GM18519 (cell line): ENCODE measurements around the gene GRM3.
A peak's percentile ranks its signal among the peaks of the same experiment; 100 is the strongest.

Source experiments
- ATAC-seq: cut with Tn5 transposase; IDR thresholded peaks from one replicate; pipeline ENCODE4 v1.9.1; 2021; ENCODE audit warnings: mild to moderate bottlenecking, moderate library complexity; ENCODE audit not compliant: unreplicated experiment, low FRiP score

The GRM3 gene

DNA sequence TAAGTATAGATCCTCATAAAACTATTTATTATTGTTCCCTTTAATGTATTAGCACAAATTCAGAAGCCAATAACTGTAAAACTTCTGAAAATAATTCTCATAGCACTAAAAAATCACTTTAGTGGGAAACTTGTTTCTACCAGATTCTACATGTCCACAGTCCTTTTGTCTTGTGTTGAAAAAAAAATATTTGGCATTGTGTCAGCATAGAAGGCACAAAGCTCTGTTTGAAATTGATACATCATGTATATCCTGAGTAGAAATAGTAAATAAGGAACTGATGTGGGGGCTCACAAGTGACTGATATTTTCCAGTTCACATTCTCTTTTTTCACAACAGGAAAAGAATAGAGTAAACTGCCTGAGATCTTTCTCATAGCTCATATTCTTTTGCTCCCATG lies 134.6 kb downstream of the GRM3 start:
- ATAC-seq = no peak

DNA sequence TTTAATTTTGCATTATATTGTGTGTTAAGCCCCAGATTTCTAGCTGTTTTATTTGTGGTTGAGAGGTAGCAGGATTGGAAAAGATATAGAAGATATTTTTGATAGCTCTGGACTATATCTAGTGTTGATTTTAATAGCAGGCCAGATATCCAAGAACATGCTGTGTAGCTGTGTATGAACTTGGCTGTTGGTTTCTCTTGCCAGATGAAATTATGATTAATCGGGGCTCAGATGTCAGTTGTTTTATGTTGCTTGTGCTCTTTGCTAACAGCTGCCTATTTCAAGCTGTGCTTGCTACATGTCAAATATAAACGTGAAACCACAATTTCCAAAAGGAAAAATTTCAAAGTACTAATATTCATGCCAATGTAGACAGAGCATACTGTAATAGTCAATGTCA lies 141.1 kb downstream of the GRM3 start:
- ATAC-seq = no peak

DNA sequence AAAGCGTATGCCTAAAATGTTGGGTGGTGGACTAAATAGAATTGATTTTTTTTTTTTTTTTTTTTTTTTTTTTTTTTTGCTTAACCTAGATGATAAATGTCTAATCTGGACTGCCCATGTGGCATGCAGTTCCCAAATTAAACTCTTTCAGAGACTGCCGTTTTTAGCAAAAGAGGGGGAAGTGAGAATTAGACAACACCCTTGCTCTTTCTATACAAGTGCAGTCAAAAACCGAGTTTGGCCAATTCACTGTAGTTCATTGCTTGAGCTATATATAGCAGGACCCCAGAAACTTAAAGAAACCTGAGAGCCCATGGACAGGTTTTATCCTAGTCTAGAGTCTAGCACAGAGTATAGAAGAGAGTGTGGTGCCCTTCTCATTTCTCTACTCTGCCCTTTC lies 141.9 kb downstream of the GRM3 start:
- ATAC-seq = peak; percentile 81

DNA sequence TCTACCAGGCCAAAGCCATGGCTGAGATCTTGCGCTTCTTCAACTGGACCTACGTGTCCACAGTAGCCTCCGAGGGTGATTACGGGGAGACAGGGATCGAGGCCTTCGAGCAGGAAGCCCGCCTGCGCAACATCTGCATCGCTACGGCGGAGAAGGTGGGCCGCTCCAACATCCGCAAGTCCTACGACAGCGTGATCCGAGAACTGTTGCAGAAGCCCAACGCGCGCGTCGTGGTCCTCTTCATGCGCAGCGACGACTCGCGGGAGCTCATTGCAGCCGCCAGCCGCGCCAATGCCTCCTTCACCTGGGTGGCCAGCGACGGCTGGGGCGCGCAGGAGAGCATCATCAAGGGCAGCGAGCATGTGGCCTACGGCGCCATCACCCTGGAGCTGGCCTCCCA lies 142.7 kb downstream of the GRM3 start:
- ATAC-seq = no peak

DNA sequence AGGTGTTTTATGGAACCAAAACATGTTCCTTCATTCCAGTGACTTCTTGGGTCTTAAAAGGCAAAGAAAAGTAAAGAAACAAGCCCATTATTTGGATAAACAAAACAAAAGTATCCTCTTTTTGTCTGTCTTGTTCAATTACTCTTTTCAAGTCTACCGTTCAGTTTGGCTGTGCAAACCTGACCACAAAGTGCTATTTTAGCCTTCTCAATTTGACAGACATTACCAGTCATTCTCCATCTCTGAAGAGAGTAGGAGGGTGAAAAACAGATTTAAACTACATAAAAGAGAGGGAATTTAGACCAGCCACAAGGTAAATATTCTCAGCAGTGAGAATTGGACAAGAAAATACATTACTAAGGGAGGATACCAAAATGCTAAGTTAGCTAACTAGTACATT lies 145.2 kb downstream of the GRM3 start:
- peak; percentile 60 for ATAC-seq

DNA sequence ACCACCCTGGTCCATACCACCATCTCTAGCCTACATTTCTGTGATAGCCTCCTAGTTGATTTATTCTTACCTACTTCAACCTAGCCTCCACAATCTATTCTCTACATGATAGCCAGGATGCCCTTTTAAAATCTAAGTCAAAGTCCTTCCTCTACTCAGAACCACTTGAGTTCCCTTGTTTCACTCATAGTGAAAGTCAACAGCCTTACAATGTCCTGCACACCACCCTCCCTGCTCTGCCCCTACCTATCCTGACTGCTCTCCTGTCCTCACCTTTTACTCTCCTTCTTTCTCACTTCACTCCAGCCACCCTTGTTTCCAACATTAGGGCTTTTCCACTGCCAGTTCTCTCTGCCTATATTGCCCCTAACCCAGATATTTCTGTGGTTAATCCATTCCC lies 146.7 kb downstream of the GRM3 start:
- peak; percentile 53 for ATAC-seq

DNA sequence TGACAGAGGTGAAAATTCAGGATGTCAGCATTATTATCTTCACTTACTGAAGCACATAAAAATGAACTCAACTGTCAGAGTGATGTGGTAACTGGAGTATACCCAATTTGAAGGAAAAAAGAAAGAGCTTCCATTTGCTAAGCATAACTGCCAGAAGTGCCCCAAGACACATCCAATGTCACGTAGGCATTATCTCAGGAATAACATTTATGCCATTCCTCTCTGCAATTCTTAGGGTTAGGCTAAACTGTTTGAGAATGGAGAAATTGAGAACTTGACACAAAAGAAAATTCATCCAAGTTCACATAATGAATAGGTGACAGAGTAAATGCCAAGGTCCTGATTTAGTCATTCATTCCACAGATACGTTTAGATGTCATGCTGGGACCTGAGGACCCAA lies 148.6 kb downstream of the GRM3 start:
- ATAC-seq = no peak

DNA sequence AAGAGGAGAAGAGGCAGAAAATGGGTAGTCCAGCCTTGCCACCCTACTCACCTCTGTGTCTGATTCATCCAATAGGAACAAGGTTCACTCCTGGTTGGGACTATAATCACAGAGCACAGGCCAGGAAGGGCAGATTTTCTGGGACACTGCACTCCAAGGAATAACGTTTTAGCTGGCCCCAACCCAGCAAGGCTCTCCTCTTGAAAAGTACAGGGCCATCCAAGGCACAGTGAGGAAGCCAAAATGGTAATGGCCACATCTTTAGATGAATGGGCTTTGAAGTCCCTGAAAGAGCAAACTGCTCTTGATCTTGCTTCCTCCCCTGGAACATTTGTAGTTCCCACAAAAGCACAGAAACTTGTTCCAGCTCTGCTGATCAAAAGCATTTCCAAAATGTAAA lies 149.4 kb downstream of the GRM3 start:
- ATAC-seq = no peak

DNA sequence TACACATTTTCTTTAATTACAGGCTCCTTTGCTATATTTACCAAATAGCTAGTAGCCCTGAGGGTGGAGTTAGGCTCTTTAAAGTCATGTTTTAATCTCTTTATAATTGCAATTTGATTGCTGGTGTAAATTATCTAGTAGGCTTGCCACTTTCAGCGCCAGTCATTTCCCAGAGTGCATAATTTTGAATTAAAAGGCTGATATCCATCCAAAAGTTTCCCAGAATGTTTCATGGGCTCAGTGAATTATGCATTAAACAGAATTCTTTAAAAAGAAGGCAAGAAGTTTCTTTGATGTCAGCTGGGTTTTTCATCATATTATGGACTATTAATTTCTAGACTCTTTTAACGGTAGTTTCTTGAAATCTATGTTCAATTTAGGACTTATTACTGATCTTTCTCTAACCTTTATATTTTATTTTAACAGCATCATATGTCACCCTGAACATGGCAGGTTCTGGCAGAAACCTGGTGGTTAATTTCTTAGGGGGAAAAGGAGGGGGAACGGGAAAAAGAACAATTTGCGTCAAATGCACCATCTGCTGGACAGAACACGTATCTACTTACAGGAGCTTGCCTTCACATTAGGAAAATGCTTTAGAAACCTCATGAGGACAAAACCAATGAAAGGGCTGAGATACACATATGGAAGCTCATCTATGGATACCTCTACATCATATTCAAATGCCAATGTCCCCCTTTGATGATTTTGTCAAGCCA lies 171.1 kb downstream of the GRM3 start:
- no peak for ATAC-seq

DNA sequence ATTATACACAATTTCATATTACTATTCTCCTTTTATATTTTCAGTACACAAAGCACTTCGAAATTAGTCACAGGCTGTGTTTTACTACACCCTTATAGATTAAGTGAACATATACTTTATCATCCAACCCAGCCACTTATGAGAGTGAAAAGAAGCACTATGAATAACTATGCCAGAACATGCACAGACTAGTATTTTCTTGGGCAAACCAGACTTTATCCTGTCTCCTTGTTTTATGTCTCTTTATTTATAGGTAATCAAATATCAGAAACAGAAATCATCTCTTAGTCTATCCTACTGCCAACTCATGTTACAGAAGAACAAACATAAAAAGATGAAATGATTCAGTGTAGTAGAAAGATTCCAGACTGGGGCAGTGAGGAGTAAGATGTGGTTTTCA lies 171.8 kb downstream of the GRM3 start:
- no peak for ATAC-seq

DNA sequence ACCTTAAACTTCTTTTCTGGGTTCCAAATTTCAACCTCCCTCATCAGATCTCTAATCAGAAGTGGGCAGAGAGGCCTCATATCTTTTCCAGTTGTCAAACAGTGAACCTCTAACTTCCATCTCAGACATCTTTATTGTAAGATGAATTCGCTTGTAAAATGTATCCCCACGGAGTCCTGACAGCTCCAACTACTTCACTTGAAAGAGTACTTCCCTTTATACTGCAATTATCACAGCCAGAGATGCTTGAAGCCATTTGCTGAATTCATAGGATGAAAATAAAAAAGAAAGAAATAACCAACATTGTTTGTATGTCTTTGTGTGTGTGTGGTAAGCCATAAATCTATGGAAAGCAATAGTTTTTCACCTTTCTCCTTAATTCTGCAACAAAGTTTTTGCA lies 175.2 kb downstream of the GRM3 start:
- no peak for ATAC-seq

DNA sequence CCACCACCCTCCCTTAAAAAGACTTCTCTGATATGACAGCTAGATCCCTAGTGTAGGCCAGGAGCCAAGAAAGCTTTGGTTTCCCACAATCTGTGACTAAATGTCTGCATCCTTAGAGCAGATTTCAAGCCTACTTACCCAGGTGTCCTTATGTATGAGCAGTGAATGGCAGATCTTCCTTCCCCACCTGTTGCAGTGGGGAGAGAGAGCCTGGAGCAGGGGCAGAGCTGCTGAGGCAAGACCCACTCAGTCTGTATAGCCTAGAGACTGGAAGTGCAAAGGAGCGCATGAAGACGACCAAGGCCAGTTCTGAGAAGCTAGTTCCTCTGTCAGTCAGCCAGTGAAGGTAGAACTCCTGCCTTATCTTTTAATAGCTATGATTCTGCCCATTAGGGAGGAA lies 180.1 kb downstream of the GRM3 start:
- no peak for ATAC-seq

DNA sequence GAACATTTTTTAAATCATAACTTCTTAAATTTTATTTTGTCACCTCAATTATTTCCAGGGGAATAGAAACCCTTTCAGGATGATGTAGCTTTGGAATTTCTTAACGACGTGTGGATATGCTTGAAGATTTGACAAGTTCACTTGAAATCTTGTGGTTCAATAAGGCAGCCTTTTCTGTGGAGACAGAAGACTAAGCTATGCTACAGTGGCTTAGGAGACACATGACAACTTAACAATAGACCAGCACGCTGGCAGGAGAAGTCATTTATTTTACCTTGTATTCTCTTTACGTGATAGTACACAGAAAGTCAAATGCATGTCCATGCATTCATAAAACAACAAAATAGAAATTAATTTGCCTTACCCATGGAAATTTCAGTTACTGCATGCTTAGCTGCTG lies 181.6 kb downstream of the GRM3 start:
- no peak for ATAC-seq

DNA sequence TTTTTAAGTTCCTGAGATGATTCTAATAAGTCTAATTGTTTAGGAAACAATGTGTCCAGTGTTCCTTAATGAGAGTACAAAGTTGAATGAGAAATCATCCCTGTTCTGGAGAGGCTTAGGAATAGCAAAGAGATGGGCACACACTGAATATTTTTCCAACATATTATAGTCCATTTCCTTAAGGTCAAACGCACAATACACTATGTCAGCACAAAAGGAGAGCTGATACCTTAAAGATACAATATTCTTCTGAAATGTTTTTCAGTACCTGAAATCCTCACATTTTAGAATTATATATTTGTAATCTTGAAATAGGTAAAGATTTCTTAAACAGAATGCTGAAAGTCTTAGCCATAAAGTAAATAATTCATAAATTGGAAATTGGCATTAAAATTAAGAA lies 183.2 kb downstream of the GRM3 start:
- ATAC-seq = no peak

DNA sequence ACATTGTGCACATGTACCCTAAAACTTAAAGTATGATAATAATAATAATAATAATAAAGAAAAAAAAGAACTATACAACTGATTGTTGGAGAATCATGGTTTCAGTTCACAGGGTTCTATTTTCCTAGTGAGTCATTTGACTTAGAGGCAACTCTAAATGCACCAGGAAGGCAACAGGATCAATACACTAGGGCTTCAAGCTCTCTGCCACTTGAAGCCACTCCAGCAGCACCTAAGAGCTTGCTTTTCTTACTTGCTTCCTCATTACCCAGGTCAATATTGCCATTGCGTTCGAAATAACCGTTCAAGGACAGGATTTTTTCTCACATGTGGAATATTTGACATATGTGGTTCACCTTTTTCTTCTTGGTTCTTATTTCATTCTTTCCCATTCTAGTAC lies 189.7 kb downstream of the GRM3 start:
- ATAC-seq = no peak

DNA sequence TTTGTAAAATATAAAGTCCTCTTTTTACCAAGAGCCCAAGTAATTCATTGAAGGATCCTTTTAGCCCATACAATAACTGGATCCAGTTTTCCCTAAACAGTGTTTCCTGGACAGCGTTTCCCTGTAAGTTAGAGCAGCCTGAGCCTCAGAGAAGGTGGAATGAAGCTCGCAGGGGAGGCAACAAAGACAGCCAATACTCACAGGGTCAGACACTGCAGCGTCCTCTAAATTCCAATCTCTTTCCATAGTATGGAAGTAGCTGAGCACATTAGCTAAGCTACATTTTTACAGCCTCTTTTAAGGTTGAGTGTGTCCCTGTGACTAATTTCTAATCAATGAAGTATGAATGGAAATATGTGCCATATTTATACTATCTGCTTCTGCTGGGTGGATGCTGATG lies 193.5 kb downstream of the GRM3 start:
- ATAC-seq = no peak

DNA sequence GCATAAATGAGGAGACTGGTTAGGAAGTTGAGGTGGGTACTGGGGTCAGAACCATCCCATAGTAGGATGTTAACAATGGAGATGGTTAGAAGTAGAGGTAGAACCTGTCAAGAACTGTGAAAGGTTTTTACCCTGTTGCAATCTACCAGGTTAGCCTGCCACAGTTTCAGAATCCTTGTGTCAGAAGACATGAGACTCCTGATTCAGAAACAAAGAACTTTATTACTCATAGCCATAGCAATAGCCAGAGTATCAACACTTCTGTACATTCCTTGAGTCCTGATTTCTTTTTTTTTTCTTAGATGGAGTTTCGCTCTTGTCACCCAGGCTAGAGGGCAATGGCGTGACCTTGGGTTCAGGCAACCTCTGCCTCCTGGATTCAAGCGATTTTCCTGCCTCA lies 200.9 kb downstream of the GRM3 start:
- peak; percentile 81 for ATAC-seq

DNA sequence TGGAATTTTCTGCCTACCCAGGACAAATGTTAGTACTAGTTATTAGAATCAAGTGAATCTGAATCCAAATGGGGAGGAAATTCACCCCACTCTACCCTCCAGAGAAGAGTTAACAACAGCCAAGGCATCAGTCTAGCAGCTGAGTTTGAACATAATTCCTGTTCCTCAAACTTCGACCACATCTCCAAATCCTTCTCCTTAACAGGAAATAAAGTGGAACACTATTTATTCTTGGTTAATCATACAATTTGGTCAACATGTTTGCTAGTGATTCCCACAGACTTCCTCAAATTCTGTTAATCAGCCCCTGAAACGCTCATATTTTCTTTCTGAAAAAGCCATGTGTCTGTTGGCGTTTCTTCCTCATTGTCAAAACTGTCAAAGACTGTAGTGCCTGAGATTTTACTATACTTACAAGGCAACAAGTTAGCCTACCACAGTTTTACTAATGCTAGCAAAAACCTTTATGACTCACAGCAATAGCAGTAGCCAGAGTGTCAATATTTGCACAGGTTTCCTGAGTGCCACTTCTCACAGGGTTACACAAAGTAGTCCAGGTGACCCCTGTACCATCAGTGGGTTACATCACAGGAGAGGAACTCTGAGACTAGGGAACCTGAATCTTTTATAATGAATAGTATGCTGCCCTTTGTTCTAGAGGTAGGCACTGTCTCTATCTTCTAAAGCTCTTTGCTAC lies 202.9 kb downstream of the GRM3 start:
- no peak for ATAC-seq

DNA sequence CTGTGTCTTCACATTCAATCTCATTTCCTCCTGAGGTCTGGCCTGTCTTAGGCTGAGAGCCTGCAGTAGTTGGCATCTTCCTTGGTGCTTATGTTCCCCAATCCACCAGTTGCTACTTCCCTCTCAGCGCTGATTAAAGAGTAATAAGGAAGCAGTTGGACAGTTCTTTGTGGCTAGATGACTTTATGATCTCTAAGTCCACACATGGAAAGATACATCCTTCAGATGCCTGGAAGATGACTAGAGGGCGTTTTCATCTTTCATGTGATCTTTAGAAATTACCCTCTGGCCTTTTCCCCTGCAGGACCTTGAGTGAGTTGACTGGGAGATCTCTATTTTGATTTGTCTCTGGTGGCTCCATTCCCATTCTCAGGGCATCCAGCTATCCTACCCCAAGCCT lies 204.5 kb downstream of the GRM3 start:
- ATAC-seq = no peak

DNA sequence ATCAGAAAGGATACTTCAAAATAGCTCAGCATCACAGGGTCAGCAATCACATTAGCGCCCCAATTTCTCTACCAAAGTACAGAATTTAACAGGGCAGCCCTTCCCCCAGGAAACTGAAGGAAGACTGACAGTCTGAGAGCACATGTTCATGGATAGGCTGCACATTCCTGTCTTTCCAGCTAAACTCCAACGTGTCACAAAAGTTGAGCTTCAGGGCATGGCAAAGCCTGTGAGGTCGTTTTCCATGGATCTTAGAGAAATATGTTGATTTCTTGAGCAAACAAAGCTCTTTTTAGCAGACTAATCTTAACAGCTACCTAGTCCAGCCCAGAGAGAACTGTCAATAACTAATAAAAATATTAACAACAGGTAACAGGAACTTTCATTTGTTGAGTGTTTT lies 207.9 kb downstream of the GRM3 start:
- no peak for ATAC-seq

DNA sequence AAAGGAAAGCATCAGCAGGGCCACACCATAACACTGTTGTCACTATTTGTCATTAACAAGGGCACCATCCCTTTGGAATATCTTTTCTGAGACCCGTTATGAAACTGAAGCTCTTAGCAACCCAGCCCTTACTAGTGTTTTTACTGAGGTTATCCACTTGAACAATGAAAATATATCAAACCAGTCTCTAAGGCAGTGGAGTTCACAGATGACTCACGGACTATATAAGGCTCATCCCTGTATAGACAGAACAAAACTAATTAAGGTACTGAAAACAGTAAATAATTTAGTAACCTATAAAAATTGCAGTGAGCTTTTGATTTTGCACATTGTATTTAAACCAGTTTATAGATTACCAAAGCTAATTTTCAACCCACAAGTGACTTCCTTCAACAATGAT lies 219.7 kb downstream of the GRM3 start:
- ATAC-seq = no peak

DNA sequence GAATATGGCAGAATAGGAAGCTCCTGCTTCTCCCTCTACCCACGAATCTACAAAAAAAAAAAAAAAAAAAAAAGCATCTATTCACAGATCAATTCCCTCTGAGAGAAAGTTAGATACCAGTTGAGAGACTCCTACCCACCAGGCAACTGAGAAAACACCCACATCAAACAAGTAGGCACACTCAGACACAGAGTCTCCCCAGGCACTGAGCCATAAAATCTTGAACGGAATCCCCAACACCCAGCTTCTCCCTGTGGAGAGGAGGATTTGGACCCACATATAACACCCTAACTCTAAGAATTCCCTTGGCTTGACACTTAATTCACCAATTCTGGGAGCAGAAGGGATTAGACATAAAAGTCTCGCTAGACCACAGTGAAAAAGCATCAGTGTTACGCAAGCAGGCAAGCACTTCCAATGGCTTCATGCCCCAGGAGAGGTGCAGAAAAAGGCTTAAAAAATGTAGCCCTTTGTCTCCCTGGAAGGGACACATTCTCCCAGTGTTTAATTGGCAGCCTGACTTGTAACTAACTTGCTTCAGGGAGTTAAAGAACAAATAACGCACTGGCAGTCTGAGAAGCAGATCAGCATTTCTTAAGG lies 223.6 kb downstream of the GRM3 start:
- no peak for ATAC-seq
